Smooth muscle cell (in vitro differentiated cells): ENCODE measurements around the gene CPSF3. TPM values are rescaled to one million over a fixed set of nuclear protein-coding genes. Genes with fewer than 3 reads are reported as not detected.

ENCODE experiments used
- DNase-seq: peaks from one replicate; lab custom pipeline; 2025; ENCODE audit not compliant: unreplicated experiment; lab: John Stamatoyannopoulos, UW
- H2AFZ ChIP-seq: fragments of 200-600 bp; sonication (generic); 2 replicates; pipeline ENCODE4 v1.6.0; 2016; ENCODE audit warnings: antibody characterized with exemption, low read depth, mild to moderate bottlenecking
- H3F3A ChIP-seq: fragments of 200-600 bp; sonication (generic); 2 replicates; pipeline ENCODE4 v1.6.0; 2017; ENCODE audit warnings: antibody characterized with exemption, low read depth
- H3K27ac ChIP-seq: fragments of 200-600 bp; sonication (generic); 2 replicates; pipeline ENCODE4 v1.5.1; 2016; ENCODE audit warnings: low read depth, mild to moderate bottlenecking
- H3K27me3 ChIP-seq: fragments of 200-600 bp; sonication (generic); 2 replicates; pipeline ENCODE4 v1.6.1; 2016; ENCODE audit warnings: low read depth, mild to moderate bottlenecking
- H3K36me3 ChIP-seq: fragments of 200-600 bp; sonication (generic); 2 replicates; pipeline ENCODE4 v1.5.1; 2016; ENCODE audit warnings: low read depth
- H3K4me1 ChIP-seq: fragments of 200-600 bp; sonication (generic); 2 replicates; pipeline ENCODE4 v1.5.1; 2016; ENCODE audit warnings: low read depth
- H3K4me2 ChIP-seq: fragments of 200-600 bp; sonication (generic); 2 replicates; pipeline ENCODE4 v1.6.0; 2016; ENCODE audit warnings: mild to moderate bottlenecking
- H3K4me3 ChIP-seq: fragments of 200-600 bp; sonication (generic); 2 replicates; pipeline ENCODE4 v1.5.1; 2016; ENCODE audit warnings: mild to moderate bottlenecking
- H3K79me2 ChIP-seq: fragments of 200-600 bp; sonication (generic); 2 replicates; pipeline ENCODE4 v1.6.0; 2016; ENCODE audit warnings: low read depth, mild to moderate bottlenecking
- H3K9ac ChIP-seq: fragments of 200-600 bp; sonication (generic); 2 replicates; pipeline ENCODE4 v1.6.0; 2016; ENCODE audit warnings: low read depth
- H3K9me3 ChIP-seq: fragments of 200-600 bp; sonication (generic); replicated peaks from 2 replicates; pipeline ENCODE4 v1.5.1; 2016; ENCODE audit warnings: low read depth
- H4K20me1 ChIP-seq: fragments of 200-600 bp; sonication (generic); 2 replicates; pipeline ENCODE4 v1.6.0; 2016; ENCODE audit warnings: low read depth
- WGBS: methylation state at CpG from one replicate; pipeline ENCODE4 v1.1.7; 2016; ENCODE audit warnings: low lambda C conversion rate; 5-methylcytosine and 5-hydroxymethylcytosine counted together
- polyA plus RNA-seq: library from polyadenylated mRNA; unstranded; fragments of >200 nt; fragmentation: Nextera tagmentation; extraction: Ambion mirVana; gene quantifications from 2 replicates; pipeline ENCODE4 v1.2.1, GENCODE V29; 2016
- total RNA-seq: library from RNA; depleted of rRNA; stranded (reverse); fragments of >200 nt; gene quantifications from 2 replicates; pipeline ENCODE4 v1.2.3, GENCODE V29; 2014
- TF ChIP-seq, protein P1 (sequence below): fragments of 200-600 bp; sonication (generic); IDR thresholded peaks from 2 replicates; pipeline ENCODE4 v1.5.1; 2017; ENCODE audit warnings: borderline replicate concordance, mild to moderate bottlenecking, antibody characterized with exemption; ENCODE audit not compliant: insufficient read depth, poor library complexity, severe bottlenecking

CPSF3 gene
- total and polyA plus RNA-seq, 2 experiments from 2014 or later: 30.3 to 52.6 TPM

GRCh38 chr2:9398881-9399780 lies 24.3 kb upstream of the CPSF3 start:
- no peak for DNase-seq
- H3K9ac ChIP-seq: no peak overlapping the region
- H3F3A ChIP-seq: no peaks in the 10 kb centered on the region
- no peaks in the 10 kb centered on the region for H3K9me3 ChIP-seq
- no peak overlapping the region for H3K27ac ChIP-seq
- 78% methylated on average over 20 of the region's 20 CpGs for WGBS
- no peak overlapping the region for H3K4me2 ChIP-seq
- TF ChIP-seq, protein P1, sequence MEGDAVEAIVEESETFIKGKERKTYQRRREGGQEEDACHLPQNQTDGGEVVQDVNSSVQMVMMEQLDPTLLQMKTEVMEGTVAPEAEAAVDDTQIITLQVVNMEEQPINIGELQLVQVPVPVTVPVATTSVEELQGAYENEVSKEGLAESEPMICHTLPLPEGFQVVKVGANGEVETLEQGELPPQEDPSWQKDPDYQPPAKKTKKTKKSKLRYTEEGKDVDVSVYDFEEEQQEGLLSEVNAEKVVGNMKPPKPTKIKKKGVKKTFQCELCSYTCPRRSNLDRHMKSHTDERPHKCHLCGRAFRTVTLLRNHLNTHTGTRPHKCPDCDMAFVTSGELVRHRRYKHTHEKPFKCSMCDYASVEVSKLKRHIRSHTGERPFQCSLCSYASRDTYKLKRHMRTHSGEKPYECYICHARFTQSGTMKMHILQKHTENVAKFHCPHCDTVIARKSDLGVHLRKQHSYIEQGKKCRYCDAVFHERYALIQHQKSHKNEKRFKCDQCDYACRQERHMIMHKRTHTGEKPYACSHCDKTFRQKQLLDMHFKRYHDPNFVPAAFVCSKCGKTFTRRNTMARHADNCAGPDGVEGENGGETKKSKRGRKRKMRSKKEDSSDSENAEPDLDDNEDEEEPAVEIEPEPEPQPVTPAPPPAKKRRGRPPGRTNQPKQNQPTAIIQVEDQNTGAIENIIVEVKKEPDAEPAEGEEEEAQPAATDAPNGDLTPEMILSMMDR: no peak
- no peaks in the 10 kb centered on the region for H3K27me3 ChIP-seq
- no peaks in the 10 kb centered on the region for H3K79me2 ChIP-seq
- H3K4me3 ChIP-seq: no peak overlapping the region
- H4K20me1 ChIP-seq: no peaks in the 10 kb centered on the region
- no peaks in the 10 kb centered on the region for H3K4me1 ChIP-seq
- no peak overlapping the region for H2AFZ ChIP-seq
- H3K36me3 ChIP-seq: no peaks in the 10 kb centered on the region

GRCh38 chr2:9400268-9401058 lies 23.0 kb upstream of the CPSF3 start:
- no peaks in the 10 kb centered on the region for H3K27me3 ChIP-seq
- TF ChIP-seq, protein P1: no peak
- H3F3A ChIP-seq: no peaks in the 10 kb centered on the region
- no peaks in the 10 kb centered on the region for H3K36me3 ChIP-seq
- no peak for DNase-seq
- no peak overlapping the region for H3K9ac ChIP-seq
- H2AFZ ChIP-seq: no peak overlapping the region
- no peak overlapping the region for H3K4me3 ChIP-seq
- H3K4me1 ChIP-seq: no peaks in the 10 kb centered on the region
- H3K4me2 ChIP-seq: no peak overlapping the region
- 96% methylated on average over 10 of the region's 12 CpGs for WGBS
- no peaks in the 10 kb centered on the region for H4K20me1 ChIP-seq
- H3K9me3 ChIP-seq: no peaks in the 10 kb centered on the region
- no peaks in the 10 kb centered on the region for H3K79me2 ChIP-seq
- no peak overlapping the region for H3K27ac ChIP-seq

DNA sequence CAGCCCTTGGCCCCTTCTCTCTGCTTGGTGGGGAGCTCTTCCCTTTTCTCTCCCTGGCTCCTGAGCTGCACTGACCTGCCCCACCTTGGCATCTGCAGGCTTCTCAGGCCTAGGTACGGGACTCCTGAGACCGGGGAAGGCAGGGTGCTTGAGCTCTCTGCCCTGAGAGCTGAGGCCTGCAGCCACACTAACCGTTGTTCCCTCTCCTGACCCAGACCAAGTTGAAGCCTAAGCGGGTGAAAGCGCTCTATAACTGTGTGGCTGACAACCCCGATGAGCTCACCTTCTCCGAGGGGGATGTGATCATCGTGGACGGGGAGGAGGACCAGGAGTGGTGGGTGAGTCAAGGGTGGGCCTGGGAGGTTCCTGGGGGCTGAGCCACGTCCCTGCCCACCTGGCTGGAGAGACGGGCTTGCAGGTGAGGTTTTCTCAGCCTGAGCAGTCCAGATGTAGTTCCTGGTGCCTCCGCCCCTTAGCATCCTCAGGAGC lies 22.4 kb upstream of the CPSF3 start:
- H3K36me3 ChIP-seq: no peaks in the 10 kb centered on the region
- H2AFZ ChIP-seq: no peak overlapping the region
- no peak overlapping the region for H3K4me3 ChIP-seq
- H3K4me2 ChIP-seq: no peak overlapping the region
- H3K27me3 ChIP-seq: no peaks in the 10 kb centered on the region
- no peak for DNase-seq
- 94% methylated on average over 12 of the region's 12 CpGs for WGBS
- H3K79me2 ChIP-seq: no peaks in the 10 kb centered on the region
- H3F3A ChIP-seq: no peaks in the 10 kb centered on the region
- H3K27ac ChIP-seq: no peak overlapping the region
- H4K20me1 ChIP-seq: no peaks in the 10 kb centered on the region
- TF ChIP-seq, protein P1: no peak
- no peaks in the 10 kb centered on the region for H3K9me3 ChIP-seq
- no peak overlapping the region for H3K9ac ChIP-seq
- H3K4me1 ChIP-seq: no peaks in the 10 kb centered on the region
